IMR-90 (cell line): ENCODE results near the gene ZNF471. TPM values are rescaled to one million over a fixed set of nuclear protein-coding genes. Genes with fewer than 3 reads are reported as not detected.

Experiments
- polyA plus RNA-seq, 3 experiments: library from polyadenylated mRNA; depleted of rRNA; stranded (reverse); fragments of >200 nt; gene quantifications; 2 replicates each; pipeline ENCODE4 v1.2.3, GENCODE V29; 2012; ENCODE audit warnings: low replicate concordance in 1 of 3
- total RNA-seq: library from RNA; depleted of rRNA; stranded (reverse); fragments of >200 nt; gene quantifications from 2 replicates; pipeline ENCODE4 v1.2.3, GENCODE V29; 2012; rRNA removed

The ZNF471 gene
- total and polyA plus RNA-seq, 2 of the 4 experiments (the other 2 are of a cell fraction), result 2.3 to 2.5 TPM

Other genes with a start within 250 kb of the ZNF471 start
- gene EDDM13, start 235.1 kb upstream of the ZNF471 start, total RNA-seq, result not detected in 2 replicates
- not detected in 2 replicates for gene EDDM13, start 235.1 kb upstream of the ZNF471 start, polyA plus RNA-seq (2012; rRNA removed)
- gene ZSCAN5A, start 193.0 kb upstream of the ZNF471 start, total RNA-seq, result 3.6 and 4.3 TPM in 2 replicates
- 5.0 and 7.5 TPM in 2 replicates for gene ZSCAN5A, start 193.0 kb upstream of the ZNF471 start, polyA plus RNA-seq (2012; rRNA removed)
- gene ZNF582, start 114.3 kb upstream of the ZNF471 start, total RNA-seq, result 1.7 and 1.8 TPM in 2 replicates
- 1.6 and 1.9 TPM in 2 replicates for gene ZNF582, start 114.3 kb upstream of the ZNF471 start, polyA plus RNA-seq (2012; rRNA removed)
- gene ZNF583, start 103.5 kb upstream of the ZNF471 start, total RNA-seq, result 5.4 and 6.9 TPM in 2 replicates
- 1.9 and 2.8 TPM in 2 replicates for gene ZNF583, start 103.5 kb upstream of the ZNF471 start, polyA plus RNA-seq (2012; rRNA removed)
- gene ZNF667, start 30.5 kb upstream of the ZNF471 start, total RNA-seq, result 3.4 and 4.7 TPM in 2 replicates
- gene ZNF667, start 30.5 kb upstream of the ZNF471 start, polyA plus RNA-seq (2012; rRNA removed), result 1.3 and 1.8 TPM in 2 replicates
- gene ZFP28, start 31.1 kb downstream of the ZNF471 start, total RNA-seq, result 6.4 and 6.5 TPM in 2 replicates
- gene ZFP28, start 31.1 kb downstream of the ZNF471 start, polyA plus RNA-seq (2012; rRNA removed), result 2.7 and 3.0 TPM in 2 replicates
- gene ZNF470, start 59.6 kb downstream of the ZNF471 start, total RNA-seq, result 3.8 and 4.4 TPM in 2 replicates
- 1.5 and 1.7 TPM in 2 replicates for gene ZNF470, start 59.6 kb downstream of the ZNF471 start, polyA plus RNA-seq (2012; rRNA removed)
- gene ZNF71, start 87.4 kb downstream of the ZNF471 start, total RNA-seq, result 7.5 and 9.3 TPM in 2 replicates
- gene ZNF71, start 87.4 kb downstream of the ZNF471 start, polyA plus RNA-seq (2012; rRNA removed), result 7.9 and 8.1 TPM in 2 replicates
- gene SMIM17, start 135.3 kb downstream of the ZNF471 start, total RNA-seq, result 0.28 TPM in 1 of 2 replicates, not detected in the other
- 0.10 TPM in 1 of 2 replicates, not detected in the other for gene SMIM17, start 135.3 kb downstream of the ZNF471 start, polyA plus RNA-seq (2012; rRNA removed)
- gene ZNF835, start 163.9 kb downstream of the ZNF471 start, total RNA-seq, result not detected in 2 replicates
- not detected in 2 replicates for gene ZNF835, start 163.9 kb downstream of the ZNF471 start, polyA plus RNA-seq (2012; rRNA removed)